ENCODE measurements around the gene RPS15.

The RPS15 gene

GRCh38 chr19:1431759-1432506 is 6.3 kb upstream of the RPS15 start:
- no peak overlapping the region for H3K4me3 ChIP-seq (ENCODE audit: low read length)
- TF ChIP-seq ZNF274 (IDR thresholded peaks at IDR 0.05; ENCODE audit: low read depth, low read length), result no peak

- TF ChIP-seq ZNF274 (IDR thresholded peaks at IDR 0.05; ENCODE audit: low read depth, low read length), result no peak
- H3K4me3 ChIP-seq (ENCODE audit: low read length), result no peak overlapping the region
Measured at GRCh38 chr19:1432507-1432887, 5.7 kb upstream of the RPS15 start.

- H3K4me3 ChIP-seq (ENCODE audit: low read length), result no peak overlapping the region
- TF ChIP-seq ZNF274 (IDR thresholded peaks at IDR 0.05; ENCODE audit: low read depth, low read length), result no peak
Measured at GRCh38 chr19:1433119-1434039, 4.8 kb upstream of the RPS15 start.

- H3K4me3 ChIP-seq (ENCODE audit: low read length), result no peak overlapping the region
- TF ChIP-seq ZNF274 (IDR thresholded peaks at IDR 0.05; ENCODE audit: low read depth, low read length), result no peak
Measured at GRCh38 chr19:1434040-1434366, 4.2 kb upstream of the RPS15 start.

- TF ChIP-seq ZNF274 (IDR thresholded peaks at IDR 0.05; ENCODE audit: low read depth, low read length), result no peak
- no peak overlapping the region for H3K4me3 ChIP-seq (ENCODE audit: low read length)
Measured at GRCh38 chr19:1434577-1435060, 3.6 kb upstream of the RPS15 start.

GRCh38 chr19:1435378-1435989 is 2.7 kb upstream of the RPS15 start:
- no peak for TF ChIP-seq ZNF274 (IDR thresholded peaks at IDR 0.05; ENCODE audit: low read depth, low read length)
- no peak overlapping the region for H3K4me3 ChIP-seq (ENCODE audit: low read length)

GRCh38 chr19:1437609-1438008 is 587 bp upstream of the RPS15 start:
- H3K4me3 ChIP-seq (ENCODE audit: low read length), result no peak overlapping the region
- no peak for TF ChIP-seq ZNF274 (IDR thresholded peaks at IDR 0.05; ENCODE audit: low read depth, low read length)

- peak overlapping the region; percentile 97 for H3K4me3 ChIP-seq (ENCODE audit: low read length)
- TF ChIP-seq ZNF274 (IDR thresholded peaks at IDR 0.05; ENCODE audit: low read depth, low read length), result no peak
Measured at GRCh38 chr19:1438933-1439354, 748 bp downstream of the RPS15 start.

- H3K4me3 ChIP-seq (ENCODE audit: low read length), result peak overlapping the region; percentile 97
Measured at GRCh38 chr19:1439525-1440417, 1.6 kb downstream of the RPS15 start.

- no peak overlapping the region for H3K4me3 ChIP-seq (ENCODE audit: low read length)
- TF ChIP-seq ZNF274 (IDR thresholded peaks at IDR 0.05; ENCODE audit: low read depth, low read length), result no peak
Measured at GRCh38 chr19:1440418-1440801, 2.2 kb downstream of the RPS15 start.

- TF ChIP-seq ZNF274 (IDR thresholded peaks at IDR 0.05; ENCODE audit: low read depth, low read length), result no peak
- no peak overlapping the region for H3K4me3 ChIP-seq (ENCODE audit: low read length)
Measured at GRCh38 chr19:1441022-1441426, 2.8 kb downstream of the RPS15 start.

- TF ChIP-seq ZNF274 (IDR thresholded peaks at IDR 0.05; ENCODE audit: low read depth, low read length), result no peak
- H3K4me3 ChIP-seq (ENCODE audit: low read length), result no peak overlapping the region
Measured at GRCh38 chr19:1441677-1442438, 3.7 kb downstream of the RPS15 start.
